Type B pancreatic cell (in vitro differentiated cells): ENCODE data around the gene GLI2. TPM values are rescaled to one million over a fixed set of nuclear protein-coding genes. Genes with fewer than 3 reads are reported as not detected.

Experiments used
- DNase-seq: peaks from one replicate; pipeline ENCODE4 v3.0.0; 2021; ENCODE audit warnings: mixed read lengths; ENCODE audit not compliant: unreplicated experiment; ENCODE audit errors: extremely low spot score
- H3K27ac Mint-ChIP-seq: 2 replicates; pipeline ENCODE4 v1.8.0; 2021; ENCODE audit warnings: mild to moderate bottlenecking, mixed read lengths
- H3K27me3 Mint-ChIP-seq: 2 replicates; pipeline ENCODE4 v1.8.0; 2021; ENCODE audit warnings: mixed read lengths
- H3K36me3 Mint-ChIP-seq: 2 replicates; pipeline ENCODE4 v1.8.0; 2021; ENCODE audit warnings: mixed read lengths
- H3K4me1 Mint-ChIP-seq: one replicate; pipeline ENCODE4 v1.8.0; 2021; ENCODE audit warnings: mixed read lengths; ENCODE audit not compliant: unreplicated experiment
- H3K4me3 Mint-ChIP-seq: 2 replicates; pipeline ENCODE4 v1.8.0; 2021; ENCODE audit warnings: mild to moderate bottlenecking, mixed read lengths
- H3K9me3 Mint-ChIP-seq: 2 replicates; pipeline ENCODE4 v1.8.0; 2021; ENCODE audit warnings: mixed read lengths
- total RNA-seq: library from RNA; stranded (reverse); gene quantifications from 2 replicates; pipeline ENCODE4 v1.2.1, GENCODE V29; 2021; ENCODE audit warnings: low replicate concordance
- TF ChIP-seq, protein P1 (sequence below): fragments of 200-600 bp; sonication (generic); conservative IDR thresholded peaks from 2 replicates; pipeline ENCODE4 v1.5.0; 2021; ENCODE audit warnings: antibody characterized with exemption, mild to moderate bottlenecking

Gene GLI2
- total RNA-seq, 1 donor from 2014 or later = 28.6 TPM

DNA sequence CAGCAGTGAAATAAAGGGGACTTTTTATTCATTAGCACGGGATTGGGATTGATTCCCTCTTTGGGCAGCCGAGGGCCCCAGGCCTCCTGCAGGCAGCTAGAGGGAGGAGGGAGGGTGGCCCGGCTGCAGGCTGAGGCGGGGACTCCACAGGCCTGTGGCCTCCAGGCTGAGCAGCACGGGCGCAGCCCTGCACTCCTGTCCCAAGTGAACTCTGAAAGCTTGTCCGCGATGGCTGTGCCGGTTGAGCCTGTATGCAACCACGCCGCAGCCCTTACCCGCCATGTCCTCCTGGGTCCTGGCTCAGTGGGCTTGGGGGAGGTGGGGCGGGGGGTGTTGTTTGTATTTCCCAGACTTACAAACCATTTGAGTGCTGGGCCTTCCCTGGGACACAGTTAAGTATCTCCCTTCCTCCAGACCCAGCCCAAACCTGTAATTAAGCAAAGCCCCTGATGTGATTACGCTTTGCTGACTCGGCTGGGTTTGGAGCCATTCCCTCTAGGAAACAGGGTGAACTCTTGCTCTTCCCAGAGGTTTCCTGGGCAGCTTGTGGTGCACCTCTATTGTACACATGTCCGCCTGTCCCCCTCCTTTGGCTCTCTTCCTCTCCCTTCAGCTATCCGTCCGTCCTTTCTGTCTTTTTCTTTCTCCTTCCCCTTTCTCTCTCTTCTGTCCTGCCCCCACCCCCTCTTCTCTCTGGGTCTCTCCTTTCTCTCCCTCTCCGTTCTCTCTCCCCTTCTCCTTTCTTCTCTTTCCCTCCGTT, 5.3 kb downstream of the GLI2 start:
- DNase-seq = no peak
- H3K27ac Mint-ChIP-seq = peak overlapping the region; percentile 80
- TF ChIP-seq, protein P1, sequence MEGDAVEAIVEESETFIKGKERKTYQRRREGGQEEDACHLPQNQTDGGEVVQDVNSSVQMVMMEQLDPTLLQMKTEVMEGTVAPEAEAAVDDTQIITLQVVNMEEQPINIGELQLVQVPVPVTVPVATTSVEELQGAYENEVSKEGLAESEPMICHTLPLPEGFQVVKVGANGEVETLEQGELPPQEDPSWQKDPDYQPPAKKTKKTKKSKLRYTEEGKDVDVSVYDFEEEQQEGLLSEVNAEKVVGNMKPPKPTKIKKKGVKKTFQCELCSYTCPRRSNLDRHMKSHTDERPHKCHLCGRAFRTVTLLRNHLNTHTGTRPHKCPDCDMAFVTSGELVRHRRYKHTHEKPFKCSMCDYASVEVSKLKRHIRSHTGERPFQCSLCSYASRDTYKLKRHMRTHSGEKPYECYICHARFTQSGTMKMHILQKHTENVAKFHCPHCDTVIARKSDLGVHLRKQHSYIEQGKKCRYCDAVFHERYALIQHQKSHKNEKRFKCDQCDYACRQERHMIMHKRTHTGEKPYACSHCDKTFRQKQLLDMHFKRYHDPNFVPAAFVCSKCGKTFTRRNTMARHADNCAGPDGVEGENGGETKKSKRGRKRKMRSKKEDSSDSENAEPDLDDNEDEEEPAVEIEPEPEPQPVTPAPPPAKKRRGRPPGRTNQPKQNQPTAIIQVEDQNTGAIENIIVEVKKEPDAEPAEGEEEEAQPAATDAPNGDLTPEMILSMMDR = peak; percentile 44
- peaks cover 47% of the 10 kb centered on the region for H3K4me1 Mint-ChIP-seq
- peaks cover 52% of the 10 kb centered on the region for H3K27me3 Mint-ChIP-seq
- peak overlapping the region; percentile 89 for H3K4me3 Mint-ChIP-seq
- no peaks in the 10 kb centered on the region for H3K36me3 Mint-ChIP-seq
- no peaks in the 10 kb centered on the region for H3K9me3 Mint-ChIP-seq

DNA sequence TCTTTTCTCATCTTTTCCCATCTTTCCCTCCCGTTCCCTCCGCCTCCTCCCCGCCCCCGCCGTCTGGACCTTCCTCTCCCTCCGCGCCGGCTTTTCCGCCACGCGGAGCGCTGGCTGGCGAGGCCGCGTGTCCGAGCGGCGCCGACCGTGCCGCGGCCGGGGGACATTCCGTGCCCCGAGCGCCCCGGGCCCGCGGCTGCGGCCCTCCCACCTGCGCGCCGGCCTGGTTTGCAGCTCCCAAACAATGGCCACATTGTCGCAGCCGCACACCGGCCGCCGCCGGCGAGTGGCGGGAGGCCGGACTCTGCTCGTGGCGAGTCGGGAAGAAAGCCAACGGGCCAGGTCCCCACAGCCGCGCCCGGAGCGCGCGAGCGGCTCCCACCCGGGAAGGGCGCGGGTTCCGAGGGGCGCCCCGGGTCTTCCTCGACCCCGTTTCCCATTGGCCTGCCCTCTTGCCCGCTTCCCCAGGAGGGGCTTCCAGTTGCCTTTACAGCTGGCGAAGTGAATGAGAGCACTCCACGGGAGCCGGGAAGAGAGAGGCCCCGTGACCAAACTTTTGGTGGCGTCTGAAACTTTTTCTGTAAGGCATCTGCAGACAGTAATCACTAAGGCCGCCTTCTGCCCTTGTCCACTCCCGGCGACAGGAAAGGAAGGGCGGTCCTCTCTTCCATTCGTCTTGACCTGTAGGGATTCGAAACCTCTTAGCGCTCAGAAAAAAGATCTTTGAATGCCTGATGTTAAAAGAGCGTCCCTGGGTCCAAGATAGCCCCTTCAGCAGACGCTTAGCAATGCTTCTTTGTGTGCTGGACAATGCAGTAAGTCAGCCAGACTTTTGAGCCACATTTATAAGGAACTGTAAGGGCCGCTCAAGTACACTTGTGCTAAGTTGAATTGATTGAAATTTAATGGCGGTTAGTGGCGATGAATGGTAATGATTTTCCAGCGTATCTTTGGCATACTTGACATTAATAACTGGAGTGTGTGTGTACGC, 6.2 kb downstream of the GLI2 start:
- TF ChIP-seq, protein P1 = no peak
- H3K27ac Mint-ChIP-seq = peak overlapping the region; percentile 80
- H3K36me3 Mint-ChIP-seq = no peaks in the 10 kb centered on the region
- H3K27me3 Mint-ChIP-seq = peaks cover 48% of the 10 kb centered on the region
- peaks cover 47% of the 10 kb centered on the region for H3K4me1 Mint-ChIP-seq
- no peaks in the 10 kb centered on the region for H3K9me3 Mint-ChIP-seq
- DNase-seq = no peak
- H3K4me3 Mint-ChIP-seq = peak overlapping the region; percentile 89

DNA sequence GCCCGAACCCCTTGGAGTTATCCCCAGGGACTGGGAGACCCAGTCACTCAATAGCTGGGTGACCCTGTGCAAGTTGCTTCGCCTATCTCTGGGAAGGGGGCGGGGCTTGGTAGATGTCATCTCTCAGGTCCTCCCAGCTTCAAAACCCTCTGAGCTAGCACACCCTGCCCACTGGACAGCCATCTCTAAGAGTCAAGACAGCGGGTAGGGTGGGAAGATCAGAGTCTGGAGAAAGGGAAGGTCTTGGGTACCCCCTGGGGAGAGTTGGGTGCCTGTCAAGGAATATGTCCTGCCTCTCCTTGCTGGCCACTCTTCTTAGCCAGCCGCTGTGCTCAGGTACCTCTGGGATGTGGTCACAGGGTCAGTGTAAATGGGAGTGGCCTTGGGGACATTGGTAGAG, 8.0 kb downstream of the GLI2 start:
- Mint-ChIP-seq H3K4me1 (peaks cover 34% of the 10 kb centered on the region), H3K27me3 (peaks cover 38% of the 10 kb centered on the region), H3K27ac (no peak overlapping the region), H3K36me3 (no peaks in the 10 kb centered on the region), H3K9me3 (no peaks in the 10 kb centered on the region), H3K4me3 (no peak overlapping the region)
- DNase-seq = peak; percentile 62
- TF ChIP-seq, protein P1 = no peak

DNA sequence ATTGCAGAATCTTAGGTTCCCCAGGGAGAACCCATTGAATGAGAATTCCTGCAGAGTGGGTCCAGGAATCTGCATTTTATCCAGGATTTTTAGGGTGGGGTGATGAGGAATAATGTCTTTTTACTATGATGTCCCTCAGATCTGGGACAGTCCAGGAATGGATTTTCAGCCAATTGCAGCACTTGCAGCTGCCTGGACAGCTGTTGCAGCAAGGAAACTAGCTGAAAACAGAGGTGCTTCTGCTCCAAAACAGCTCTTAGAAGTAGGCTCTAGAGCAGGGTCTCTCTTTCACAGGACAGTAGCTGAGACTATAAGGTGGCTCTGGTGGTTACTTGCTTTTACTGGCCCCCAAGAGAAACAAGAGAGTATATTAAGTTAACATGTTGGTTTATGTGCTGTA, 9.1 kb downstream of the GLI2 start:
- H3K4me3 Mint-ChIP-seq = no peak overlapping the region

DNA sequence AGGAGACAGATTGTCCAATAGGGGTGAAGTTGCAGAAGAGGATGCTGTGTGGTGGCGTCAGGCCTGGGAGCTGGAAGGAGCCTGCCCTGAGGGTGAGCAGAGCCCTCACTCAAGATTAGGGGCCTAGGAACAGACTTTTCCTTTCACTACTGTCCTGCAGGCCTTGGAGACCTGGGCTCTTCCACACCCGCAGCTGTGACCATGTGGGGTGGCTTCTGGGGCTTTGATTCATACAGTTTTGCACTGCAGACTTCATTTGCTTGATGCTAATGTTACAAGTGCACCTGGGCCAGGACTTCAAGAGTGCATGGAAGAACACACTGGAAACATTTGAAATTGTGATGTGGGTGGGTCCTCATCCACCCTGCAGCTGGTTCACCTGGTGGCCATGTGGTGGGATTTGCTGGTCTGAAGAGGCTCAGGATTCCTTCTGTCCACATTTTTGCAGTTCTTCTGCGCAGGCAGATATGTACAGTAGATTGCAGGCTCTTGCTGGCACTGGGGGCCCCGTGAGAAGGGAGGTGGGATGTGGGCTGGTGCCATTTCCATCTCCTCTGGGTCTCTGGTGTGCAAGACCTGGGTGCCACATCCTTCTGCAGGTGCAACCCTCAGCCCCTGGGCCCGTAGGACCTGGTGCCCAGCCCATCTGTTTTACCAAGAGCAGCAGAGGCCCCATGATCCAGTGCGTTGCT, 9.9 kb downstream of the GLI2 start:
- Mint-ChIP-seq H3K4me1 (peaks cover 24% of the 10 kb centered on the region), H3K36me3 (no peaks in the 10 kb centered on the region), H3K9me3 (no peaks in the 10 kb centered on the region), H3K27me3 (peaks cover 23% of the 10 kb centered on the region), H3K4me3 (no peak overlapping the region), H3K27ac (no peak overlapping the region)
- TF ChIP-seq, protein P1 = no peak
- DNase-seq = peak; percentile 52

More for the DNA sequence above, 9.1 kb downstream of the GLI2 start:
- Mint-ChIP-seq H3K27ac (no peak overlapping the region), H3K36me3 (no peaks in the 10 kb centered on the region), H3K9me3 (no peaks in the 10 kb centered on the region), H3K27me3 (peaks cover 28% of the 10 kb centered on the region), H3K4me1 (peaks cover 28% of the 10 kb centered on the region)
- TF ChIP-seq, protein P1 = no peak
- DNase-seq = no peak
